HepG2 (cell line): ENCODE data around the gene NT5DC1. TPM values are rescaled to one million over a fixed set of nuclear protein-coding genes. Genes with fewer than 3 reads are reported as not detected.
A peak's percentile ranks its signal among the peaks of the same experiment; 100 is the strongest.

Experiments
- AHR ChIP-seq: IDR thresholded peaks from 2 replicates; pipeline ENCODE4 v1.6.1; 2018; ENCODE audit warnings: missing genetic modification reagents, missing compliant biosample characterization
- FOSL2 ChIP-seq: sonication (generic); formaldehyde crosslinking; IDR thresholded peaks from 2 replicates; pipeline ENCODE4 v1.4.0; 2020; ENCODE audit warnings: missing genetic modification reagents
- HIVEP1 ChIP-seq: sonication (generic); formaldehyde crosslinking; IDR thresholded peaks from 2 replicates; pipeline ENCODE4 v1.4.0; 2020; ENCODE audit warnings: mild to moderate bottlenecking, missing genetic modification reagents
- JUNB ChIP-seq: sonication (generic); formaldehyde crosslinking; IDR thresholded peaks from 2 replicates; pipeline ENCODE4 v1.8.0; 2022; ENCODE audit warnings: missing genetic modification reagents, mild to moderate bottlenecking, borderline replicate concordance
- KDM6A ChIP-seq: IDR thresholded peaks from 2 replicates; pipeline ENCODE4 v1.6.1; 2016; ENCODE audit warnings: low read depth
- PAWR ChIP-seq: sonication (generic); formaldehyde crosslinking; IDR thresholded peaks from 2 replicates; pipeline ENCODE4 v1.4.0; 2020; ENCODE audit warnings: missing genetic modification reagents, mild to moderate bottlenecking, borderline replicate concordance
- RELA ChIP-seq: sonication (generic); formaldehyde crosslinking; IDR thresholded peaks from 2 replicates; pipeline ENCODE4 v1.4.0; 2020; ENCODE audit warnings: missing genetic modification reagents
- SMAD9 ChIP-seq: sonication (generic); formaldehyde crosslinking; IDR thresholded peaks from 2 replicates; pipeline ENCODE4 v1.5.1; 2020; ENCODE audit warnings: mild to moderate bottlenecking, missing genetic modification reagents
- ZNF441 ChIP-seq: sonication (generic); formaldehyde crosslinking; IDR thresholded peaks from 2 replicates; pipeline ENCODE4 v1.7.0; 2021; ENCODE audit warnings: missing genetic modification reagents, borderline replicate concordance
- ZNF547 ChIP-seq: sonication (generic); formaldehyde crosslinking; IDR thresholded peaks from 2 replicates; pipeline ENCODE4 v1.5.1; 2020; ENCODE audit warnings: mild to moderate bottlenecking, missing genetic modification reagents
- ZNF878 ChIP-seq: sonication (generic); formaldehyde crosslinking; IDR thresholded peaks from 2 replicates; pipeline ENCODE4 v1.8.1; 2023; ENCODE audit warnings: mild to moderate bottlenecking, missing genetic modification reagents, moderate library complexity
- polyA plus RNA-seq, 8 experiments: library from polyadenylated mRNA; depleted of rRNA in 3 of 8; stranded (reverse) in 7 of 8; unstranded in 1 of 8; fragments of >200 nt; fragmentation: Illumina TruSeq in 4 of 8; extraction: Trizol in 4 of 8; gene quantifications; 2 replicates each; pipeline versions ENCODE4 v1.2.1 to v1.2.3, GENCODE V29; 2011 to 2016; ENCODE audit warnings: low read depth in 4 of 8, missing spikeins in 1 of 8, mixed read lengths in 1 of 8; ENCODE audit not compliant: insufficient read depth in 1 of 8
- total RNA-seq, 5 experiments: library from RNA; depleted of rRNA; stranded (reverse); fragments of >200 nt; fragmentation: Illumina TruSeq; extraction: Trizol; gene quantifications; 2 replicates each; pipeline ENCODE4 v1.2.3, GENCODE V29; 2016; ENCODE audit warnings: low read depth in 1 of 5
- TF ChIP-seq, protein P1 (sequence below): sonication (generic); formaldehyde crosslinking; IDR thresholded peaks from 2 replicates; pipeline ENCODE4 v1.4.0; 2020; ENCODE audit warnings: missing genetic modification reagents
- TF ChIP-seq, protein P2 (sequence below): sonication (generic); formaldehyde crosslinking; IDR thresholded peaks from 2 replicates; pipeline ENCODE4 v1.9.0; 2021; ENCODE audit warnings: missing genetic modification reagents, borderline replicate concordance
- TF ChIP-seq, protein P3 (sequence below): sonication (generic); formaldehyde crosslinking; IDR thresholded peaks from 2 replicates; pipeline ENCODE4 v1.4.0; 2020; ENCODE audit warnings: missing genetic modification reagents
- TF ChIP-seq, protein P4 (sequence below): sonication (generic); formaldehyde crosslinking; conservative IDR thresholded peaks from 2 replicates; pipeline ENCODE4 v1.4.0; 2020; ENCODE audit warnings: mild to moderate bottlenecking, missing genetic modification reagents, moderate library complexity
- TF ChIP-seq, protein P5 (sequence below): IDR thresholded peaks from 2 replicates; pipeline ENCODE4 v1.6.1; 2012; ENCODE audit warnings: low read depth, low read length, improper control_type of control experiment

The NT5DC1 gene
- total and polyA plus RNA-seq, 2 of the 13 experiments (the other 11 are each of a cell fraction or from before 2014, with no cell fraction given), result 27.0 to 56.1 TPM

DNA sequence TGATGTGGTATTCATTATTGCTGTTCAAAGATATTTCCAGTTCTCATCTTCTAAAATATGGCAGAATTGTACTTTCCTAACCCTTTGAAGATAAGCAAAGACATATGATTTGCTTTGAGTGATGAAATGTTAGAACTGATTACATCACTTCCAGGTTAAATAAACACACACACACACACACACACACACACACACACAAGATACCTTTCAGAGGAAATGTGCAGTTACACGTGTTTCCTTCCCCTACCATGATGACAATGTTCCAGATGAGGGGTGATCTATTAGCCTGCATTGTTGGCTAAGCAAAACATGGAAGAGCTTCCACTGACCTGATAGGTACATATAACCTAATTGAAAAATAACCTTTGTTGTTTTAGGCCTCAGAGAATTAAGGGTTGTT is 28.3 kb upstream of the NT5DC1 start (continued):
- TF ChIP-seq, protein P1, sequence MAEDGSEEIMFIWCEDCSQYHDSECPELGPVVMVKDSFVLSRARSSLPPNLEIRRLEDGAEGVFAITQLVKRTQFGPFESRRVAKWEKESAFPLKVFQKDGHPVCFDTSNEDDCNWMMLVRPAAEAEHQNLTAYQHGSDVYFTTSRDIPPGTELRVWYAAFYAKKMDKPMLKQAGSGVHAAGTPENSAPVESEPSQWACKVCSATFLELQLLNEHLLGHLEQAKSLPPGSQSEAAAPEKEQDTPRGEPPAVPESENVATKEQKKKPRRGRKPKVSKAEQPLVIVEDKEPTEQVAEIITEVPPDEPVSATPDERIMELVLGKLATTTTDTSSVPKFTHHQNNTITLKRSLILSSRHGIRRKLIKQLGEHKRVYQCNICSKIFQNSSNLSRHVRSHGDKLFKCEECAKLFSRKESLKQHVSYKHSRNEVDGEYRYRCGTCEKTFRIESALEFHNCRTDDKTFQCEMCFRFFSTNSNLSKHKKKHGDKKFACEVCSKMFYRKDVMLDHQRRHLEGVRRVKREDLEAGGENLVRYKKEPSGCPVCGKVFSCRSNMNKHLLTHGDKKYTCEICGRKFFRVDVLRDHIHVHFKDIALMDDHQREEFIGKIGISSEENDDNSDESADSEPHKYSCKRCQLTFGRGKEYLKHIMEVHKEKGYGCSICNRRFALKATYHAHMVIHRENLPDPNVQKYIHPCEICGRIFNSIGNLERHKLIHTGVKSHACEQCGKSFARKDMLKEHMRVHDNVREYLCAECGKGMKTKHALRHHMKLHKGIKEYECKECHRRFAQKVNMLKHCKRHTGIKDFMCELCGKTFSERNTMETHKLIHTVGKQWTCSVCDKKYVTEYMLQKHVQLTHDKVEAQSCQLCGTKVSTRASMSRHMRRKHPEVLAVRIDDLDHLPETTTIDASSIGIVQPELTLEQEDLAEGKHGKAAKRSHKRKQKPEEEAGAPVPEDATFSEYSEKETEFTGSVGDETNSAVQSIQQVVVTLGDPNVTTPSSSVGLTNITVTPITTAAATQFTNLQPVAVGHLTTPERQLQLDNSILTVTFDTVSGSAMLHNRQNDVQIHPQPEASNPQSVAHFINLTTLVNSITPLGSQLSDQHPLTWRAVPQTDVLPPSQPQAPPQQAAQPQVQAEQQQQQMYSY (CRISPR knock-in tag), result no peak
- TF ChIP-seq RELA (CRISPR knock-in tag), result no peak
- TF ChIP-seq, protein P2, sequence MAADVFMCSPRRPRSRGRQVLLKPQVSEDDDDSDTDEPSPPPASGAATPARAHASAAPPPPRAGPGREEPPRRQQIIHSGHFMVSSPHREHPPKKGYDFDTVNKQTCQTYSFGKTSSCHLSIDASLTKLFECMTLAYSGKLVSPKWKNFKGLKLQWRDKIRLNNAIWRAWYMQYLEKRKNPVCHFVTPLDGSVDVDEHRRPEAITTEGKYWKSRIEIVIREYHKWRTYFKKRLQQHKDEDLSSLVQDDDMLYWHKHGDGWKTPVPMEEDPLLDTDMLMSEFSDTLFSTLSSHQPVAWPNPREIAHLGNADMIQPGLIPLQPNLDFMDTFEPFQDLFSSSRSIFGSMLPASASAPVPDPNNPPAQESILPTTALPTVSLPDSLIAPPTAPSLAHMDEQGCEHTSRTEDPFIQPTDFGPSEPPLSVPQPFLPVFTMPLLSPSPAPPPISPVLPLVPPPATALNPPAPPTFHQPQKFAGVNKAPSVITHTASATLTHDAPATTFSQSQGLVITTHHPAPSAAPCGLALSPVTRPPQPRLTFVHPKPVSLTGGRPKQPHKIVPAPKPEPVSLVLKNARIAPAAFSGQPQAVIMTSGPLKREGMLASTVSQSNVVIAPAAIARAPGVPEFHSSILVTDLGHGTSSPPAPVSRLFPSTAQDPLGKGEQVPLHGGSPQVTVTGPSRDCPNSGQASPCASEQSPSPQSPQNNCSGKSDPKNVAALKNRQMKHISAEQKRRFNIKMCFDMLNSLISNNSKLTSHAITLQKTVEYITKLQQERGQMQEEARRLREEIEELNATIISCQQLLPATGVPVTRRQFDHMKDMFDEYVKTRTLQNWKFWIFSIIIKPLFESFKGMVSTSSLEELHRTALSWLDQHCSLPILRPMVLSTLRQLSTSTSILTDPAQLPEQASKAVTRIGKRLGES (CRISPR knock-in tag), result no peak
- TF ChIP-seq HIVEP1 (CRISPR knock-in tag), result no peak
- TF ChIP-seq AHR, result no peak
- TF ChIP-seq FOSL2 (CRISPR knock-in tag), result 0 out of 2 replicates have a peak, but pooled peaks have one; percentile 14
- TF ChIP-seq, protein P3, sequence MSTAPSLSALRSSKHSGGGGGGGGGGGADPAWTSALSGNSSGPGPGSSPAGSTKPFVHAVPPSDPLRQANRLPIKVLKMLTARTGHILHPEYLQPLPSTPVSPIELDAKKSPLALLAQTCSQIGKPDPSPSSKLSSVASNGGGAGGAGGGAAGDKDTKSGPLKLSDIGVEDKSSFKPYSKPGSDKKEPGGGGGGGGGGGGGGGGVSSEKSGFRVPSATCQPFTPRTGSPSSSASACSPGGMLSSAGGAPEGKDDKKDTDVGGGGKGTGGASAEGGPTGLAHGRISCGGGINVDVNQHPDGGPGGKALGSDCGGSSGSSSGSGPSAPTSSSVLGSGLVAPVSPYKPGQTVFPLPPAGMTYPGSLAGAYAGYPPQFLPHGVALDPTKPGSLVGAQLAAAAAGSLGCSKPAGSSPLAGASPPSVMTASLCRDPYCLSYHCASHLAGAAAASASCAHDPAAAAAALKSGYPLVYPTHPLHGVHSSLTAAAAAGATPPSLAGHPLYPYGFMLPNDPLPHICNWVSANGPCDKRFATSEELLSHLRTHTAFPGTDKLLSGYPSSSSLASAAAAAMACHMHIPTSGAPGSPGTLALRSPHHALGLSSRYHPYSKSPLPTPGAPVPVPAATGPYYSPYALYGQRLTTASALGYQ, result no peak
- no peak for TF ChIP-seq ZNF441 (CRISPR knock-in tag)
- TF ChIP-seq JUNB, result peak; percentile 80; the same call in 1 of the 2 replicates
- no peak for TF ChIP-seq PAWR (CRISPR knock-in tag)
- TF ChIP-seq, protein P4, sequence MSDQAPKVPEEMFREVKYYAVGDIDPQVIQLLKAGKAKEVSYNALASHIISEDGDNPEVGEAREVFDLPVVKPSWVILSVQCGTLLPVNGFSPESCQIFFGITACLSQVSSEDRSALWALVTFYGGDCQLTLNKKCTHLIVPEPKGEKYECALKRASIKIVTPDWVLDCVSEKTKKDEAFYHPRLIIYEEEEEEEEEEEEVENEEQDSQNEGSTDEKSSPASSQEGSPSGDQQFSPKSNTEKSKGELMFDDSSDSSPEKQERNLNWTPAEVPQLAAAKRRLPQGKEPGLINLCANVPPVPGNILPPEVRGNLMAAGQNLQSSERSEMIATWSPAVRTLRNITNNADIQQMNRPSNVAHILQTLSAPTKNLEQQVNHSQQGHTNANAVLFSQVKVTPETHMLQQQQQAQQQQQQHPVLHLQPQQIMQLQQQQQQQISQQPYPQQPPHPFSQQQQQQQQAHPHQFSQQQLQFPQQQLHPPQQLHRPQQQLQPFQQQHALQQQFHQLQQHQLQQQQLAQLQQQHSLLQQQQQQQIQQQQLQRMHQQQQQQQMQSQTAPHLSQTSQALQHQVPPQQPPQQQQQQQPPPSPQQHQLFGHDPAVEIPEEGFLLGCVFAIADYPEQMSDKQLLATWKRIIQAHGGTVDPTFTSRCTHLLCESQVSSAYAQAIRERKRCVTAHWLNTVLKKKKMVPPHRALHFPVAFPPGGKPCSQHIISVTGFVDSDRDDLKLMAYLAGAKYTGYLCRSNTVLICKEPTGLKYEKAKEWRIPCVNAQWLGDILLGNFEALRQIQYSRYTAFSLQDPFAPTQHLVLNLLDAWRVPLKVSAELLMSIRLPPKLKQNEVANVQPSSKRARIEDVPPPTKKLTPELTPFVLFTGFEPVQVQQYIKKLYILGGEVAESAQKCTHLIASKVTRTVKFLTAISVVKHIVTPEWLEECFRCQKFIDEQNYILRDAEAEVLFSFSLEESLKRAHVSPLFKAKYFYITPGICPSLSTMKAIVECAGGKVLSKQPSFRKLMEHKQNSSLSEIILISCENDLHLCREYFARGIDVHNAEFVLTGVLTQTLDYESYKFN (CRISPR knock-in tag), result peak; percentile 21; the same call in 1 of the 2 replicates
- TF ChIP-seq ZNF547, result no peak
- peak; percentile 77; the same call in 1 of the 2 replicates for TF ChIP-seq ZNF878
- TF ChIP-seq SMAD9 (CRISPR knock-in tag), result no peak
- TF ChIP-seq KDM6A, result no peak
- TF ChIP-seq, protein P5, sequence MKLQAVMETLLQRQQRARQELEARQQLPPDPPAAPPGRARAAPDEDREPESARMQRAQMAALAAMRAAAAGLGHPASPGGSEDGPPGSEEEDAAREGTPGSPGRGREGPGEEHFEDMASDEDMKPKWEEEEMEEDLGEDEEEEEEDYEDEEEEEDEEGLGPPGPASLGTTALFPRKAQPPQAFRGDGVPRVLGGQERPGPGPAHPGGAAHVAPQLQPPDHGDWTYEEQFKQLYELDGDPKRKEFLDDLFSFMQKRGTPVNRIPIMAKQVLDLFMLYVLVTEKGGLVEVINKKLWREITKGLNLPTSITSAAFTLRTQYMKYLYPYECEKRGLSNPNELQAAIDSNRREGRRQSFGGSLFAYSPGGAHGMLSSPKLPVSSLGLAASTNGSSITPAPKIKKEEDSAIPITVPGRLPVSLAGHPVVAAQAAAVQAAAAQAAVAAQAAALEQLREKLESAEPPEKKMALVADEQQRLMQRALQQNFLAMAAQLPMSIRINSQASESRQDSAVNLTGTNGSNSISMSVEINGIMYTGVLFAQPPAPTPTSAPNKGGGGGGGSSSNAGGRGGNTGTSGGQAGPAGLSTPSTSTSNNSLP, result peak; percentile 77
